Panc1 (cell line): ENCODE measurements around the gene MIPOL1. TPM values are rescaled to one million over a fixed set of nuclear protein-coding genes. Genes with fewer than 3 reads are reported as not detected.

ENCODE experiments used
- ATAC-seq: fragments of 200-7000 bp; cut with Tn5 transposase; 2 replicates; pipeline ENCODE4 v1.9.1; 2020; ENCODE audit warnings: mild to moderate bottlenecking, moderate library complexity
- BruUV-seq: library from RNA; stranded (reverse); fragments of 400-500 nt; replicated peaks from 2 replicates; lab custom pipeline; 2021; lab: Mats Ljungman, UMichigan
- CTCF ChIA-PET: fragments of 300-600 bp; sonication (Branson Sonifier 250); formaldehyde crosslinking; loops from one replicate; lab custom pipeline; 2022; ENCODE audit warnings: antibody characterized with exemption; lab: Charles Lee
- POLR2A ChIA-PET: fragments of 300-600 bp; sonication (Branson Sonifier 250); formaldehyde crosslinking; loops from one replicate; lab custom pipeline; 2022; ENCODE audit warnings: antibody characterized with exemption; lab: Charles Lee
- DNase-seq: peaks from one replicate; pipeline ENCODE4 v3.0.0-alpha.2; 2010; ENCODE audit warnings: low read depth, low spot score
- H3K27ac ChIP-seq: 2 replicates; pipeline ENCODE4 v1.5.1; 2011; ENCODE audit warnings: mild to moderate bottlenecking, low read length, inconsistent platforms
- H3K27me3 ChIP-seq: fragments of 200-500 bp; sonication (Bioruptor generic); 2 replicates; pipeline ENCODE4 v1.6.0; 2014; ENCODE audit warnings: low read length, inconsistent platforms; ENCODE audit not compliant: control insufficient read depth, insufficient read depth
- H3K36me3 ChIP-seq: fragments of 200-500 bp; sonication (Bioruptor generic); 2 replicates; pipeline ENCODE4 v1.5.1; 2014; ENCODE audit warnings: inconsistent platforms, mild to moderate bottlenecking, low read length, moderate library complexity; ENCODE audit not compliant: control insufficient read depth, insufficient read depth
- H3K4me1 ChIP-seq: 2 replicates; pipeline ENCODE4 v1.5.1; 2011; ENCODE audit warnings: inconsistent platforms, mild to moderate bottlenecking, low read length, moderate library complexity; ENCODE audit not compliant: control insufficient read depth, insufficient read depth
- H3K4me3 ChIP-seq, 2 experiments: 2 replicates each; pipeline ENCODE4 v1.5.1; 2011 to 2012; ENCODE audit warnings: low read depth in 2 of 2, low read length in 2 of 2, mild to moderate bottlenecking in 2 of 2, inconsistent platforms in 1 of 2, moderate library complexity in 1 of 2
- H3K9me3 ChIP-seq: fragments of 200-500 bp; sonication (Bioruptor generic); 2 replicates; pipeline ENCODE4 v1.5.1; 2014; ENCODE audit warnings: low read depth, mild to moderate bottlenecking, inconsistent platforms, low read length, moderate library complexity; ENCODE audit not compliant: control insufficient read depth, insufficient read depth
- CTCF ChIP-seq: fragments of 450-650 bp; IDR thresholded peaks from 2 replicates; pipeline ENCODE4 v1.5.1; 2017; ENCODE audit warnings: mild to moderate bottlenecking
- POLR2AphosphoS5 ChIP-seq: IDR thresholded peaks from 2 replicates; pipeline ENCODE4 v1.6.1; 2012; ENCODE audit warnings: mild to moderate bottlenecking, low read depth, low read length, moderate library complexity
- REST ChIP-seq, 2 experiments: IDR thresholded peaks; 2 replicates each; pipeline ENCODE4 v1.6.1; 2011 to 2012; ENCODE audit warnings: low read depth in 2 of 2, control low read depth in 1 of 2, low read length in 1 of 2, mild to moderate bottlenecking in 1 of 2, moderate library complexity in 1 of 2; ENCODE audit not compliant: insufficient read depth in 1 of 2
- SIN3A ChIP-seq: IDR thresholded peaks from 2 replicates; pipeline ENCODE4 v1.6.1; 2012; ENCODE audit warnings: low read depth, mild to moderate bottlenecking, low read length, moderate library complexity, borderline replicate concordance; ENCODE audit not compliant: insufficient read depth
- TCF7L2 ChIP-seq: IDR thresholded peaks from 2 replicates; pipeline ENCODE4 v1.6.1; 2011; ENCODE audit warnings: mild to moderate bottlenecking, low read depth, low read length, inconsistent platforms
- in situ Hi-C: cut with HindIII; loops from 2 replicates; pipeline ENCODE4 v1.10.0; 2016; ENCODE audit warnings: low sequenced_read_pairs, low pct_unique_long_range_greater_than_20kb
- intact Hi-C: fragments of 100-400 bp; cut with micrococcal nuclease; formaldehyde crosslinking; loops from one replicate; pipeline ENCODE4 v1.10.0; 2022; ENCODE audit not compliant: unreplicated experiment
- total RNA-seq: library from RNA; stranded (reverse); gene quantifications from one replicate; pipeline ENCODE4 v1.2.1, GENCODE V29; 2021; ENCODE audit not compliant: unreplicated experiment

The MIPOL1 gene
- total RNA-seq, 1 experiment from 2014 or later, result 12.8 TPM

- POLR2A ChIA-PET, result no interaction called here
- H3K27me3 ChIP-seq, result no peaks in the 10 kb centered on the region
- no peaks in the 10 kb centered on the region for H3K4me1 ChIP-seq
- BruUV-seq, result no TSS peak
- no peak overlapping the region for H3K4me3 ChIP-seq
- intact Hi-C loops, result no loop called here
- DNase-seq (no peak), ATAC-seq (no peak)
- in situ Hi-C loops, result no loop called here
- TF ChIP-seq TCF7L2 (no peak), SIN3A (no peak), REST (IDR thresholded peaks at IDR 0.05; ENCODE audit: insufficient read depth in 1 of 2, low read depth in 2 of 2, low read length in 1 of 2) (no peak)
- CTCF ChIA-PET, result no interaction called here
- no peaks in the 10 kb centered on the region for H3K9me3 ChIP-seq
- no peaks in the 10 kb centered on the region for H3K36me3 ChIP-seq
- no peak overlapping the region for H3K27ac ChIP-seq
Measured at GRCh38 chr14:37497422-37497821, 299.7 kb downstream of the MIPOL1 start.

GRCh38 chr14:37501877-37502276 is 304.1 kb downstream of the MIPOL1 start:
- CTCF ChIA-PET, result no interaction called here
- Histone ChIP-seq H3K36me3 (no peaks in the 10 kb centered on the region), H3K4me3 (no peak overlapping the region), H3K9me3 (no peaks in the 10 kb centered on the region), H3K4me1 (no peaks in the 10 kb centered on the region), H3K27ac (no peak overlapping the region), H3K27me3 (no peaks in the 10 kb centered on the region)
- in situ Hi-C loops, result no loop called here
- intact Hi-C loops, result no loop called here
- no TSS peak for BruUV-seq
- no peak for ATAC-seq
- POLR2A ChIA-PET, result no interaction called here
- TF ChIP-seq CTCF, result no peak
- no peak for TF ChIP-seq TCF7L2
- no peak for TF ChIP-seq POLR2AphosphoS5
- TF ChIP-seq SIN3A, result no peak
- no peak for TF ChIP-seq REST (IDR thresholded peaks at IDR 0.05; ENCODE audit: insufficient read depth in 1 of 2, low read depth in 2 of 2, low read length in 1 of 2)
- no peak for DNase-seq
